Neural cell (in vitro differentiated cells): ENCODE data around the gene TFPI. TPM values are rescaled to one million over a fixed set of nuclear protein-coding genes. Genes with fewer than 3 reads are reported as not detected.

Experiments
- H2AFZ ChIP-seq: fragments of 200-600, 300-800 bp; sonication (generic), shearing (Covaris generic); 2 replicates; pipeline ENCODE4 v1.6.0; 2014; ENCODE audit warnings: low read depth, mild to moderate bottlenecking, antibody characterized with exemption, low read length, moderate library complexity
- H3F3A ChIP-seq: fragments of 200-600 bp; shearing (Covaris generic); 2 replicates; pipeline ENCODE4 v1.6.1; 2016; ENCODE audit warnings: mild to moderate bottlenecking, moderate library complexity, mixed read lengths, antibody characterized with exemption, low read length; ENCODE audit not compliant: insufficient read depth, poor library complexity, severe bottlenecking
- H3K27ac ChIP-seq: fragments of 200-600, 300-800 bp; sonication (generic), shearing (Covaris generic); 2 replicates; pipeline ENCODE4 v1.5.1; 2014; ENCODE audit warnings: mild to moderate bottlenecking, low read length, moderate library complexity
- H3K27me3 ChIP-seq: fragments of 300-800, 200-600 bp; sonication (generic), shearing (Covaris generic); 2 replicates; pipeline ENCODE4 v1.6.0; 2014; ENCODE audit warnings: mild to moderate bottlenecking, low read depth, low read length, moderate library complexity; ENCODE audit not compliant: insufficient read depth
- H3K36me3 ChIP-seq: fragments of 300-800, 200-600 bp; sonication (generic), shearing (Covaris generic); 2 replicates; pipeline ENCODE4 v1.5.1; 2014; ENCODE audit warnings: mild to moderate bottlenecking, antibody characterized with exemption, low read length, moderate library complexity; ENCODE audit not compliant: insufficient read depth
- H3K4me2 ChIP-seq: fragments of 300-800, 200-600 bp; sonication (generic), shearing (Covaris generic); 2 replicates; pipeline ENCODE4 v1.6.0; 2014; ENCODE audit warnings: mild to moderate bottlenecking, low read length
- H3K4me3 ChIP-seq: fragments of 300-800, 200-600 bp; sonication (generic), shearing (Covaris generic); 2 replicates; pipeline ENCODE4 v1.5.1; 2014; ENCODE audit warnings: mild to moderate bottlenecking, low read length, moderate library complexity
- H3K79me2 ChIP-seq: fragments of 200-600 bp; shearing (Covaris generic); replicated peaks from 2 replicates; pipeline ENCODE4 v1.6.0; 2014; ENCODE audit warnings: mild to moderate bottlenecking, low read length, moderate library complexity; ENCODE audit not compliant: insufficient read depth
- H3K9ac ChIP-seq: fragments of 300-800, 200-600 bp; sonication (generic), shearing (Covaris generic); 2 replicates; pipeline ENCODE4 v1.6.1; 2016; ENCODE audit warnings: mild to moderate bottlenecking, low read length, mixed read lengths
- H3K9me2 ChIP-seq: fragments of 200-600 bp; shearing (Covaris generic); 2 replicates; pipeline ENCODE4 v1.6.1; 2016; ENCODE audit warnings: mild to moderate bottlenecking, low read length, mixed read lengths; ENCODE audit not compliant: insufficient read depth
- H3K9me3 ChIP-seq: fragments of 200-600, 300-800 bp; sonication (generic), shearing (Covaris generic); 2 replicates; pipeline ENCODE4 v1.6.1; 2016; ENCODE audit warnings: mild to moderate bottlenecking, mixed run types, low read length, moderate library complexity, mixed read lengths
- H4K20me1 ChIP-seq: fragments of 200-600 bp; shearing (Covaris generic); 2 replicates; pipeline ENCODE4 v1.6.1; 2016; ENCODE audit warnings: mild to moderate bottlenecking, mixed run types; ENCODE audit not compliant: insufficient read depth
- EP300 ChIP-seq: fragments of 450-650 bp; conservative IDR thresholded peaks from 2 replicates; pipeline ENCODE4 v1.6.1; 2014; ENCODE audit warnings: antibody characterized with exemption, mild to moderate bottlenecking, moderate library complexity; ENCODE audit not compliant: poor library complexity, severe bottlenecking
- EZH2 ChIP-seq: fragments of 200-600, 300-800 bp; shearing (Covaris generic), sonication (generic); IDR thresholded peaks from 2 replicates; pipeline ENCODE4 v1.6.1; 2014; ENCODE audit warnings: antibody characterized with exemption, low read length, borderline replicate concordance, mild to moderate bottlenecking; ENCODE audit not compliant: insufficient read depth, poor library complexity, severe bottlenecking
- MXI1 ChIP-seq: fragments of 450-650 bp; conservative IDR thresholded peaks from 2 replicates; pipeline ENCODE4 v1.6.1; 2014; ENCODE audit warnings: antibody characterized with exemption, mild to moderate bottlenecking; ENCODE audit not compliant: poor library complexity, severe bottlenecking
- POLR2AphosphoS5 ChIP-seq: IDR thresholded peaks from 2 replicates; pipeline ENCODE4 v1.6.1; 2012
- RAD21 ChIP-seq: fragments of 450-650 bp; conservative IDR thresholded peaks from 2 replicates; pipeline ENCODE4 v1.6.1; 2014; ENCODE audit warnings: antibody characterized with exemption, mild to moderate bottlenecking, moderate library complexity
- REST ChIP-seq: IDR thresholded peaks from 2 replicates; pipeline ENCODE4 v1.6.1; 2012; ENCODE audit warnings: borderline replicate concordance
- SMC3 ChIP-seq: fragments of 450-650 bp; conservative IDR thresholded peaks from 2 replicates; pipeline ENCODE4 v1.6.1; 2014; ENCODE audit warnings: antibody characterized with exemption, mild to moderate bottlenecking, moderate library complexity; ENCODE audit not compliant: poor library complexity
- TAF1 ChIP-seq: IDR thresholded peaks from 2 replicates; pipeline ENCODE4 v1.6.1; 2012; ENCODE audit warnings: low read depth
- polyA plus RNA-seq: library from polyadenylated mRNA; depleted of rRNA; stranded (reverse); fragments of >200 nt; gene quantifications from 2 replicates; pipeline ENCODE4 v1.2.3, GENCODE V29; 2014
- TF ChIP-seq, protein P1 (sequence below): fragments of 450-650 bp; IDR thresholded peaks from 2 replicates; pipeline ENCODE4 v1.5.1; 2014; ENCODE audit warnings: antibody characterized with exemption, mild to moderate bottlenecking, moderate library complexity; ENCODE audit not compliant: poor library complexity, severe bottlenecking

The TFPI gene
- polyA plus RNA-seq, 1 donor from 2014 or later = 0.51 TPM

DNA sequence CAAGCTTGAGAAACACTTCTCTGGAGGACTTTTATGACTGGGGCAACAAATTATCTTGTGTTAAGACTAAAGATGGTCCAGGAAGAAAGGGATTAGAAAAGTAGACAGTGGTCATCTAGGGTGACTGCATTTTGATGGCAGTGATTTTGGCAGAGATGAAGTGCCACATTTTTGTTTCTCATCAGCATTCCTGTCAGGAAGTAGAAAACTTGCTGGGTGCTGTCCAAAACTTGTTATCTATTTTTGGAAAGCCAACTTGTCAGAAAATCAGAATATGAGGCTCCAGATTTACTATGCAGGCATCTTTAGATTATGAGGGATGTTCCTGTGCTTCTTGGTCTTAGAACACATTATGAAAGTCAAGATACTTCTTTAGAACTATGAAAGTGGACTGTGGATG is 77.2 kb downstream of the TFPI start (continued):
- TF ChIP-seq, protein P1, sequence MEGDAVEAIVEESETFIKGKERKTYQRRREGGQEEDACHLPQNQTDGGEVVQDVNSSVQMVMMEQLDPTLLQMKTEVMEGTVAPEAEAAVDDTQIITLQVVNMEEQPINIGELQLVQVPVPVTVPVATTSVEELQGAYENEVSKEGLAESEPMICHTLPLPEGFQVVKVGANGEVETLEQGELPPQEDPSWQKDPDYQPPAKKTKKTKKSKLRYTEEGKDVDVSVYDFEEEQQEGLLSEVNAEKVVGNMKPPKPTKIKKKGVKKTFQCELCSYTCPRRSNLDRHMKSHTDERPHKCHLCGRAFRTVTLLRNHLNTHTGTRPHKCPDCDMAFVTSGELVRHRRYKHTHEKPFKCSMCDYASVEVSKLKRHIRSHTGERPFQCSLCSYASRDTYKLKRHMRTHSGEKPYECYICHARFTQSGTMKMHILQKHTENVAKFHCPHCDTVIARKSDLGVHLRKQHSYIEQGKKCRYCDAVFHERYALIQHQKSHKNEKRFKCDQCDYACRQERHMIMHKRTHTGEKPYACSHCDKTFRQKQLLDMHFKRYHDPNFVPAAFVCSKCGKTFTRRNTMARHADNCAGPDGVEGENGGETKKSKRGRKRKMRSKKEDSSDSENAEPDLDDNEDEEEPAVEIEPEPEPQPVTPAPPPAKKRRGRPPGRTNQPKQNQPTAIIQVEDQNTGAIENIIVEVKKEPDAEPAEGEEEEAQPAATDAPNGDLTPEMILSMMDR = no peak

DNA sequence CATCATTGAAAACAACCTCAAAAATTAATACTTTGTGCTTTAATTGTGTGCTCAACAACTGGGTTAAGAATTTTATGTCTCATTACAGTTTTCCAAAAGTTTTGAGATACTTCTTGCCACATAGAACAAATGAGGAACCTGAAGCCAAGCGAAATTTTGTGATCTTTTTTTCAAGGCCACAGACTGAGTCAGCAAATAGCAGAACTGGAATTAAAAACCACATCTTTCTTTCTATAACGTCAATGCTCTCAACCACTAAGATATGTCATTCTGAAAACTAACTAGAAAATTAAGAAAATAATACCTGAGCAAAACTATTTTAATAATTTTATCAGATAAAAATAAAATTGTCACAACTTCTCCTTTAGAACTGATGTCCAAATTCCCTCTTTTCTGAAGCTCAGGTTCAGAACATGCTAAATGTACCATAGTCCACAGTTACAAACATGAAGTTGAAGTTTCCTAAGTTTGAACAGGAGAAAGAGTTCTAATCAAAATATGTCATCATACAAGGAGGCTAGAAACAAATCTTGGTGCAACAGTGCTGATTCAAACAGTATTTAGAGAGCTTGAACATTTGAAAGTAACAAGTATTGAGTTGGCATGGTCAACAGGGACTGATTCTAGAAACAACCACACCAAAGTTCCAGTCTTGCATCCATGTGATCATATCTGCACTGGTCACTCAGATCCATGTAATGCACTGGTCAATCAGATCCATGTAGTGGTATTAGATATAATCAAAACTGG is 78.6 kb downstream of the TFPI start:
- Histone ChIP-seq H3K36me3 (no peaks in the 10 kb centered on the region), H3K4me2 (no peak overlapping the region), H3K9me2 (no peaks in the 10 kb centered on the region), H3K9me3 (no peaks in the 10 kb centered on the region), H3K79me2 (no peaks in the 10 kb centered on the region), H3K9ac (no peak overlapping the region), H3K27ac (no peak overlapping the region), H4K20me1 (no peaks in the 10 kb centered on the region), H3K27me3 (no peaks in the 10 kb centered on the region), H2AFZ (no peak overlapping the region), H3K4me3 (no peak overlapping the region), H3F3A (no peaks in the 10 kb centered on the region)
- TF ChIP-seq REST (no peak), EZH2 (no peak), POLR2AphosphoS5 (no peak), TAF1 (no peak), EP300 (no peak), SMC3 (no peak), MXI1 (no peak), RAD21 (no peak)
- TF ChIP-seq, protein P1 = no peak
